CD4-positive, alpha-beta T cell (primary cell): ENCODE data around the gene PSMB3. TPM values are rescaled to one million over a fixed set of nuclear protein-coding genes. Genes with fewer than 3 reads are reported as not detected.
"Not testable (repeated sequence)": the region's sequence is repeated elsewhere in the genome, so short reads cannot be mapped to it uniquely, and the experiment has no call there.

Experiments used
- ATAC-seq: fragments of 200-7000 bp; cut with Tn5 transposase; one replicate; pipeline ENCODE4 v1.10.0; 2022; ENCODE audit warnings: mild to moderate bottlenecking; ENCODE audit not compliant: poor library complexity
- CTCF ChIA-PET: fragments of 350-600 bp; sonication (Branson Sonifier 250); formaldehyde crosslinking; loops from one replicate; lab custom pipeline; 2021; ENCODE audit warnings: antibody characterized with exemption, inconsistent platforms; lab: Charles Lee
- POLR2A ChIA-PET: fragments of 350-600 bp; sonication (Branson Sonifier 250); formaldehyde crosslinking; loops from one replicate; lab custom pipeline; 2021; ENCODE audit warnings: antibody characterized with exemption, inconsistent platforms; lab: Charles Lee
- DNase-seq, 14 experiments: peaks; one replicate each; pipeline ENCODE4 v3.0.0-alpha.2; 2013 to 2020; ENCODE audit warnings: mixed read lengths in 2 of 14
- H3K27ac ChIP-seq, 2 donors: one replicate each; pipeline versions ENCODE4 v1.5.1 to v1.7.0; 2013; ENCODE audit warnings: low read length in 2 of 2, low read depth in 1 of 2, mild to moderate bottlenecking in 1 of 2
- H3K27me3 ChIP-seq, 2 experiments: 1 replicate in 1 of 2; 2 replicates in 1 of 2; pipeline versions ENCODE4 v1.6.1 to v1.7.0; 2013; ENCODE audit warnings: low read length in 2 of 2, control low read depth in 1 of 2, mild to moderate bottlenecking in 1 of 2, moderate library complexity in 1 of 2; ENCODE audit not compliant: insufficient read depth in 2 of 2, control insufficient read depth in 1 of 2
- H3K36me3 ChIP-seq: one replicate; pipeline ENCODE4 v1.6.1; 2013; ENCODE audit warnings: low read length, control low read depth; ENCODE audit not compliant: insufficient read depth
- H3K4me1 ChIP-seq: one replicate; pipeline ENCODE4 v1.6.1; 2013; ENCODE audit warnings: low read length, control low read depth; ENCODE audit not compliant: insufficient read depth
- H3K4me3 ChIP-seq: one replicate; pipeline ENCODE4 v1.5.1; 2013; ENCODE audit warnings: mild to moderate bottlenecking, low read length, moderate library complexity
- H3K9me3 ChIP-seq, 2 experiments: 1 replicate in 1 of 2; 2 replicates in 1 of 2; pipeline versions ENCODE4 v1.6.1 to v1.7.0; 2013; ENCODE audit warnings: low read length in 2 of 2, mild to moderate bottlenecking in 2 of 2, control low read depth in 1 of 2, moderate library complexity in 1 of 2; ENCODE audit not compliant: control insufficient read depth in 1 of 2, insufficient read depth in 1 of 2
- H3K27ac Mint-ChIP-seq: one replicate; pipeline ENCODE4 v1.8.0; 2020; ENCODE audit warnings: mixed read lengths
- H3K27me3 Mint-ChIP-seq: one replicate; pipeline ENCODE4 v1.8.0; 2021; ENCODE audit warnings: mixed read lengths
- H3K36me3 Mint-ChIP-seq: one replicate; pipeline ENCODE4 v1.8.0; 2021; ENCODE audit warnings: low read depth, mixed read lengths
- H3K4me1 Mint-ChIP-seq: one replicate; pipeline ENCODE4 v1.8.0; 2021; ENCODE audit warnings: low read depth, mixed read lengths
- H3K4me3 Mint-ChIP-seq: one replicate; pipeline ENCODE4 v1.8.0; 2020; ENCODE audit warnings: mild to moderate bottlenecking, mixed read lengths
- H3K9me3 Mint-ChIP-seq: one replicate; pipeline ENCODE4 v1.8.0; 2020; ENCODE audit warnings: mixed read lengths
- intact Hi-C, 2 experiments: fragments of 100-400 bp; cut with DNase I in 1 of 2; cut with micrococcal nuclease in 1 of 2; formaldehyde crosslinking; loops; one replicate each; pipeline versions ENCODE4 v1.15.1 to v1.9.0; 2023 to 2025; cut with DNase I, micrococcal nuclease
- total RNA-seq, 174 experiments: library from RNA in 2 of 174; stranded (reverse) in 2 of 174; gene quantifications; one replicate each; pipeline ENCODE4 v1.2.3 and lab custom pipeline; 2021 to 2026
- TF ChIP-seq, protein P1 (sequence below): fragments of 200-600 bp; IDR thresholded peaks from one replicate; pipeline ENCODE4 v1.8.0; 2022; ENCODE audit warnings: antibody characterized with exemption, mild to moderate bottlenecking

PSMB3 gene
- total RNA-seq, 2 experiments from 2014 or later, result 46.6 to 55.0 TPM

DNA sequence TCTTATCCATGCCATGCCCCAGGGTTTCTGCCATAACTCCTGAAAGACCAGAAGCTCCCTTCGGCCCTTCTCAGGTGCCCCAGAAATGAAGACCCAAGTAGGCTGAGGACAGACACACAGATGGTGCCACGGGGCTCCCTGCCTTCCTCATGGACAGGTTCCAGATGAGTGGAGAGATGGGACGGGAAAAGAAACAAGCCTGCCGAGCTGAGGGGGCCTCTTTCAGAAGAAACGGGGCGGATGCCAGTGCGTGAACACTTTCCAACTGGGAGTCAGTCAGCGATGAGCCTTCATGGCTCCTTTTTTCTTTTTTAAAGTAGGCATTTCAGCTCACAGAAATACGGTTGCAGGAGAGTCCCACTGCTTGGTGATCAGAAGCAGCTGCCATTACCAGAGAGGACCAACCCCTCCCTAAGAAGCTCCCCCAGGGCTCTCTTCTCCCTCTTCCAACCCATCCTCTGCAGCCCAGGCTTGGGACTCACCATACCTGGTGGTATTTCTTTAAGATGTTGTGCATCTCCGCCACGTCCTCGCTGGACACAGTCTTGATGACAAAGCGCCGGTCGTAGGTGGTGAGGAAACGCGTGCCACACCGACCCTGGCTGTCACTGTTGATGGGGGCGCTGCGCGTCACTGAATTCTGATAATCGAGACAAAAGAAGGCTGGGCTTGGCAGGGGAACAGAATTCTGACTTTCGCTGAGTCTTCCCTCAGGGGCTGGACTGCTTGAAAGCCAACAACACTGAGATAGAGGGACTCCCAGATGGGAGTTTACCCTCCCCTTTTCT, 27.6 kb downstream of the PSMB3 start:
- Mint-ChIP-seq H3K27ac (no peak overlapping the region), H3K36me3 (peaks cover 87% of the 10 kb centered on the region), H3K4me3 (no peak overlapping the region), H3K27me3 (no peaks in the 10 kb centered on the region), H3K9me3 (no peaks in the 10 kb centered on the region), H3K4me1 (no peaks in the 10 kb centered on the region)
- H3K4me3 ChIP-seq, result no peak overlapping the region
- H3K4me1 ChIP-seq, result no peaks in the 10 kb centered on the region
- POLR2A ChIA-PET, result no interaction called here
- DNase-seq (no peak), ATAC-seq (no peak)
- H3K36me3 ChIP-seq, result peaks cover 92% of the 10 kb centered on the region
- no peaks in the 10 kb centered on the region for H3K9me3 ChIP-seq
- no peak overlapping the region for H3K27ac ChIP-seq
- CTCF ChIA-PET, result no interaction called here
- TF ChIP-seq, protein P1, sequence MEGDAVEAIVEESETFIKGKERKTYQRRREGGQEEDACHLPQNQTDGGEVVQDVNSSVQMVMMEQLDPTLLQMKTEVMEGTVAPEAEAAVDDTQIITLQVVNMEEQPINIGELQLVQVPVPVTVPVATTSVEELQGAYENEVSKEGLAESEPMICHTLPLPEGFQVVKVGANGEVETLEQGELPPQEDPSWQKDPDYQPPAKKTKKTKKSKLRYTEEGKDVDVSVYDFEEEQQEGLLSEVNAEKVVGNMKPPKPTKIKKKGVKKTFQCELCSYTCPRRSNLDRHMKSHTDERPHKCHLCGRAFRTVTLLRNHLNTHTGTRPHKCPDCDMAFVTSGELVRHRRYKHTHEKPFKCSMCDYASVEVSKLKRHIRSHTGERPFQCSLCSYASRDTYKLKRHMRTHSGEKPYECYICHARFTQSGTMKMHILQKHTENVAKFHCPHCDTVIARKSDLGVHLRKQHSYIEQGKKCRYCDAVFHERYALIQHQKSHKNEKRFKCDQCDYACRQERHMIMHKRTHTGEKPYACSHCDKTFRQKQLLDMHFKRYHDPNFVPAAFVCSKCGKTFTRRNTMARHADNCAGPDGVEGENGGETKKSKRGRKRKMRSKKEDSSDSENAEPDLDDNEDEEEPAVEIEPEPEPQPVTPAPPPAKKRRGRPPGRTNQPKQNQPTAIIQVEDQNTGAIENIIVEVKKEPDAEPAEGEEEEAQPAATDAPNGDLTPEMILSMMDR, result no peak
- intact Hi-C loops, result no loop called here
- no peaks in the 10 kb centered on the region for H3K27me3 ChIP-seq

DNA sequence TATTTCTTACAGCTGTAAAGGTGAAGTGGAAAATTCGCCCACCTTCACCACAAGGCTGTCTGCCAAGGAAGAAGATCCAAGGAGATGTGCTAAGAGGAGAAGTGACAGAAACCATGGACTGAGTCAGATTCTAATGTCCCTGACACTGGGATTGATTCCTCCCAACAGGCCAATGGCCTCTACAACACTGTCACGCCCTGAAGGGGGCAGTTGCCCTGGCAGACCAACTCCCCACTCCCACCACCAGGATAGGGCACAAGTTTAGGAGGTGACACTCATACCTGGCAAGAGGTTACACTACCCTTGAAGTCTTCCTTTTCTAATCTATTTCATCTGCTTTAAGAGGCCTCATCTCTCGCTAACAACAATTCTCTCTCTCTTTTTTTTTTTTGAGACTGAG, 30.7 kb downstream of the PSMB3 start:
- H3K27me3 Mint-ChIP-seq, result no peaks in the 10 kb centered on the region
- TF ChIP-seq, protein P1, result no peak
- H3K27ac Mint-ChIP-seq, result no peak overlapping the region
- no peaks in the 10 kb centered on the region for H3K9me3 Mint-ChIP-seq
- Histone ChIP-seq H3K4me1 (no peaks in the 10 kb centered on the region), H3K36me3 (peaks cover 83% of the 10 kb centered on the region), H3K4me3 (no peak overlapping the region), H3K27ac (no peak overlapping the region), H3K27me3 (no peaks in the 10 kb centered on the region), H3K9me3 (no peaks in the 10 kb centered on the region)
- ChIA-PET CTCF (no interaction called here), POLR2A (no interaction called here)
- DNase-seq (no peak), ATAC-seq (no peak)
- H3K4me1 Mint-ChIP-seq, result no peaks in the 10 kb centered on the region
- H3K4me3 Mint-ChIP-seq, result no peak overlapping the region
- intact Hi-C loops, result no loop called here
- peaks cover 89% of the 10 kb centered on the region for H3K36me3 Mint-ChIP-seq

DNA sequence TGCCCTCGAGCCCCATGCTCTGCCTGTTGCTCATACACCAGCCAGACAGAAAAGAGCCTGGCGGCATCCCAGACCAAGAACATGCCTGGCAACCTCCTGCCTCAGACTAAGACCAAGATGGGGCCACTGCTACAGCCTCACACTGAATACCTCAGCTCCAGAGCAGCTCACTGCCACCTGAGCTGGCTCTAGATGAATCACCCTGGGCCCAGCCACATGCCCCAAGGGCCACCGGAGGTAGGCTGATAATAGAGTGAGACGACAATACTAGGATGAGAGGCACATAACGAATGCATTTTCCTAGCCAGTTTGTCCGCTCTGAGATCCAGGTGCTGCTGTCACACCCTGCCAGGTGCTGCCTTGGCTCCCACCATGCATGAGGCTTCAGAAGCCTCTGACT, 33.8 kb downstream of the PSMB3 start:
- H3K27me3 Mint-ChIP-seq, result no peaks in the 10 kb centered on the region
- H3K4me1 Mint-ChIP-seq, result no peaks in the 10 kb centered on the region
- POLR2A ChIA-PET, result interaction anchor here (1.2 kb wide), 1 partner anchor 12 kb away, joined by 4 read pairs; the partner anchor contains the start of gene PIP4K2B
- ATAC-seq (no peak), DNase-seq (no peak)
- no peak overlapping the region for H3K27ac Mint-ChIP-seq
- H3K9me3 Mint-ChIP-seq, result no peaks in the 10 kb centered on the region
- H3K36me3 Mint-ChIP-seq, result peaks cover 70% of the 10 kb centered on the region
- H3K27me3 ChIP-seq, result no peaks in the 10 kb centered on the region
- no peak overlapping the region for H3K4me3 ChIP-seq
- no peaks in the 10 kb centered on the region for H3K9me3 ChIP-seq
- H3K36me3 ChIP-seq, result peaks cover 52% of the 10 kb centered on the region
- CTCF ChIA-PET, result no interaction called here
- TF ChIP-seq, protein P1, result no peak
- intact Hi-C loops, result no loop called here
- no peak overlapping the region for H3K4me3 Mint-ChIP-seq
- no peaks in the 10 kb centered on the region for H3K4me1 ChIP-seq
- H3K27ac ChIP-seq, result no peak overlapping the region

DNA sequence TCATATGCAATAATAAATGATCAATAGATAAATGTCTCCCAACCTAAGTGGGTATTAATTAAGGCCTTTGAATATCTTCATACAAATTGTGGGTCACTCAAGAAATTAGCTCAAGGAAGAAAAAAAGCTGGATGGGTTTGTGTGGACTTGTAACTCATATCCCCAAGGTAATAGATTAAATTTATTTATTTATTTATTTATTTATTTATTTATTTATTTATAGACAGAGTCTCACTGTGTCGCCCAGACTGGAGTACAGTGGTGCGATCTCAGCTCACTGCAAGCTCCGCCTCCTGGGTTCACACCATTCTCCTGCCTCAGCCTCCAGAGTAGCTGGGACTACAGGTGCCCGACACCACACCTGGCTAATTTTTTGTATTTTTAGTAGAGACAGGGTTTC, 35.5 kb downstream of the PSMB3 start:
- H3K9me3 Mint-ChIP-seq, H3K27ac ChIP-seq, H3K27me3 Mint-ChIP-seq, H3K4me3 ChIP-seq, H3K27me3 ChIP-seq, H3K4me1 Mint-ChIP-seq, H3K27ac Mint-ChIP-seq, H3K9me3 ChIP-seq, H3K4me1 ChIP-seq, CTCF ChIA-PET, DNase-seq, H3K4me3 Mint-ChIP-seq, ATAC-seq, intact Hi-C loops: not testable (repeated sequence)
- H3K36me3 ChIP-seq, result peaks cover 46% of the 10 kb centered on the region
- POLR2A ChIA-PET, result interaction anchor here (2.0 kb wide), 1 partner anchor 10 kb away, joined by 6 read pairs; no protein-coding TSS in a partner anchor
- peaks cover 66% of the 10 kb centered on the region for H3K36me3 Mint-ChIP-seq
